SK-N-SH treated with all-trans-retinoic acid at 6 μM for 48 hours (cell line): ENCODE results near the gene ZBTB7C.

Source experiments
- ATAC-seq: fragments of 200-7000 bp; cut with Tn5 transposase; 3 replicates; pipeline ENCODE4 v1.9.1; 2020; ENCODE audit warnings: mild to moderate bottlenecking, moderate library complexity
- ARNTL ChIP-seq: fragments of 450-650 bp; formaldehyde crosslinking; IDR thresholded peaks from 2 replicates; pipeline ENCODE4 v1.5.0; 2020; ENCODE audit warnings: low read depth, mild to moderate bottlenecking, moderate library complexity, borderline replicate concordance
- BACH2 ChIP-seq: fragments of 250-450 bp; sonication (Bioruptor Pico); IDR thresholded peaks from 2 replicates; pipeline ENCODE4 v1.9.0; 2021; ENCODE audit warnings: mild to moderate bottlenecking, borderline replicate concordance
- CSDC2 ChIP-seq: fragments of 250-450 bp; sonication (Bioruptor Pico); IDR thresholded peaks from 2 replicates; pipeline ENCODE4 v1.5.0; 2020; ENCODE audit warnings: mild to moderate bottlenecking, moderate library complexity
- ESRRG ChIP-seq: fragments of 250-450 bp; sonication (Bioruptor Pico); IDR thresholded peaks from 2 replicates; pipeline ENCODE4 v1.6.1; 2021; ENCODE audit warnings: mild to moderate bottlenecking
- GLIS3 ChIP-seq: fragments of 250-450 bp; sonication (Bioruptor Pico); IDR thresholded peaks from 2 replicates; pipeline ENCODE4 v1.5.0; 2020; ENCODE audit warnings: mild to moderate bottlenecking, moderate library complexity
- ISL1 ChIP-seq: fragments of 250-450 bp; sonication (Bioruptor Pico); IDR thresholded peaks from 2 replicates; pipeline ENCODE4 v2.1.2; 2022; ENCODE audit warnings: mild to moderate bottlenecking, moderate library complexity
- OSR1 ChIP-seq: fragments of 250-450 bp; sonication (Bioruptor Pico); IDR thresholded peaks from 2 replicates; pipeline ENCODE4 v1.8.0; 2022; ENCODE audit warnings: moderate library complexity, mild to moderate bottlenecking, inconsistent platforms
- PPARA ChIP-seq: fragments of 250-450 bp; sonication (Bioruptor Pico); IDR thresholded peaks from 2 replicates; pipeline ENCODE4 v1.5.0; 2020; ENCODE audit warnings: mild to moderate bottlenecking, borderline replicate concordance
- RARB ChIP-seq: fragments of 250-450 bp; sonication (Bioruptor Pico); IDR thresholded peaks from 2 replicates; pipeline ENCODE4 v1.8.0; 2021; ENCODE audit warnings: mild to moderate bottlenecking, moderate library complexity
- SNAI2 ChIP-seq: fragments of 250-450 bp; sonication (Bioruptor Pico); IDR thresholded peaks from 2 replicates; pipeline ENCODE4 v1.5.0; 2020; ENCODE audit warnings: mild to moderate bottlenecking, moderate library complexity
- TCF4 ChIP-seq: fragments of 250-450 bp; sonication (Bioruptor Pico); IDR thresholded peaks from 2 replicates; pipeline ENCODE4 v1.8.0; 2021; ENCODE audit warnings: mild to moderate bottlenecking, moderate library complexity, borderline replicate concordance
- TOX ChIP-seq: fragments of 250-450 bp; sonication (Bioruptor Pico); IDR thresholded peaks from 2 replicates; pipeline ENCODE4 v1.8.0; 2021; ENCODE audit warnings: mild to moderate bottlenecking, moderate library complexity, borderline replicate concordance
- ZC3H10 ChIP-seq: fragments of 250-450 bp; sonication (Bioruptor Pico); IDR thresholded peaks from 2 replicates; pipeline ENCODE4 v1.5.1; 2021; ENCODE audit warnings: mild to moderate bottlenecking, moderate library complexity
- ZFP3 ChIP-seq: fragments of 250-450 bp; sonication (Bioruptor Pico); IDR thresholded peaks from 2 replicates; pipeline ENCODE4 v1.5.0; 2020; ENCODE audit warnings: mild to moderate bottlenecking, moderate library complexity
- ZFP30 ChIP-seq: fragments of 450-650 bp; formaldehyde crosslinking; IDR thresholded peaks from 2 replicates; pipeline ENCODE4 v1.5.0; 2022; ENCODE audit warnings: mild to moderate bottlenecking, moderate library complexity
- ZNF565 ChIP-seq: fragments of 450-650 bp; formaldehyde crosslinking; conservative IDR thresholded peaks from 2 replicates; pipeline ENCODE4 v1.5.0; 2020; ENCODE audit warnings: low read depth, mild to moderate bottlenecking, moderate library complexity
- ZNF70 ChIP-seq: fragments of 450-650 bp; formaldehyde crosslinking; IDR thresholded peaks from 2 replicates; pipeline ENCODE4 v1.5.0; 2020; ENCODE audit warnings: mild to moderate bottlenecking, moderate library complexity
- ZNF8 ChIP-seq: fragments of 450-650 bp; formaldehyde crosslinking; IDR thresholded peaks from 2 replicates; pipeline ENCODE4 v1.5.0; 2020; ENCODE audit warnings: mild to moderate bottlenecking, moderate library complexity
- TF ChIP-seq, protein P1 (sequence below): fragments of 250-450 bp; sonication (Bioruptor Pico); IDR thresholded peaks from 2 replicates; pipeline ENCODE4 v1.5.1; 2020; ENCODE audit warnings: low read depth, mild to moderate bottlenecking, moderate library complexity
- TF ChIP-seq, protein P2 (sequence below): fragments of 250-450 bp; sonication (Bioruptor Pico); IDR thresholded peaks from 2 replicates; pipeline ENCODE4 v1.8.0; 2020; ENCODE audit warnings: mild to moderate bottlenecking, moderate library complexity, borderline replicate concordance
- TF ChIP-seq, protein P3 (sequence below): fragments of 250-450 bp; sonication (Bioruptor Pico); IDR thresholded peaks from 2 replicates; pipeline ENCODE4 v1.8.0; 2021; ENCODE audit warnings: low read depth, mild to moderate bottlenecking, moderate library complexity, borderline replicate concordance
- TF ChIP-seq, protein P4 (sequence below): fragments of 250-450 bp; sonication (Bioruptor Pico); IDR thresholded peaks from 2 replicates; pipeline ENCODE4 v1.5.0; 2020; ENCODE audit warnings: mild to moderate bottlenecking, moderate library complexity
- TF ChIP-seq, protein P5 (sequence below): fragments of 250-450 bp; sonication (Bioruptor Pico); IDR thresholded peaks from 2 replicates; pipeline ENCODE4 v1.5.1; 2021; ENCODE audit warnings: mild to moderate bottlenecking, moderate library complexity

Gene ZBTB7C

DNA sequence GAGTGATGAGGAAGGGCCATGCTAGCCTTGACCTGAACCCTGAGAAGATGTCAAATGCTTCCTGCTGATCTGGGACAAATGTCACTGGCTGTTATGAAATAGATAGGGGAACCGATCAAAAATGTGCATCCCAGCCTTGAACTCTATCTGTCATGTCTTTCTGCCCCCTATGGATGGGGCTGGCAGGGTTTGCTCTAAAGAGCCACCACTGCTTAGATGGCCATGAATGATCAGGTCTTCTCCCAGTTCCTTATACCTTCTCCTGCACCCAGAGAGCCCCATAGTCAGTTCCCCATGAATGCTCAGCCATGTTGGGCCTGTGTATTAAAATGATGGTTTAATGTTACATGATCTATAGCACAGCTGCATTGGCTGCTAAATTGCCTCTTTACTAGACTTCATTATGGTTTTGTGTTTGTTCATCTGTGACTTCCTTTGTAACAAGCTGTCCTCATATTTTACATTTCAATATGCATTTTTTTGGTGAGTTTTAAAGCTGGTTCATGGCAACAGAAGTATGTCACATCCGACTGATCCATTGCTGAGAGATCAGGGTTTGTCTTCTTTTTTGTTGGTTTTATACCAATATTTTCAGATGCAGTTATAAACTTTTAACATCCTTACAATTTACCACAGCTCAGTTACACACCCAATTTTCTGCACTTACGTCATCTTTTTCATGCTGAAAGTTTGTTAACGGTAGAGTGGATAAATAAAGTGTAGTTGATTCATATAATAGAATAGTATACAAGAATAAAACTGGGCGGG lies 422.4 kb downstream of the ZBTB7C start:
- ATAC-seq, result no peak
- TF ChIP-seq, protein P1, sequence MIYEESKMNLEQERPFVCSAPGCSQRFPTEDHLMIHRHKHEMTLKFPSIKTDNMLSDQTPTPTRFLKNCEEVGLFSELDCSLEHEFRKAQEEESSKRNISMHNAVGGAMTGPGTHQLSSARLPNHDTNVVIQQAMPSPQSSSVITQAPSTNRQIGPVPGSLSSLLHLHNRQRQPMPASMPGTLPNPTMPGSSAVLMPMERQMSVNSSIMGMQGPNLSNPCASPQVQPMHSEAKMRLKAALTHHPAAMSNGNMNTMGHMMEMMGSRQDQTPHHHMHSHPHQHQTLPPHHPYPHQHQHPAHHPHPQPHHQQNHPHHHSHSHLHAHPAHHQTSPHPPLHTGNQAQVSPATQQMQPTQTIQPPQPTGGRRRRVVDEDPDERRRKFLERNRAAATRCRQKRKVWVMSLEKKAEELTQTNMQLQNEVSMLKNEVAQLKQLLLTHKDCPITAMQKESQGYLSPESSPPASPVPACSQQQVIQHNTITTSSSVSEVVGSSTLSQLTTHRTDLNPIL (CRISPR knock-in tag), result no peak
- TF ChIP-seq ZNF565 (CRISPR knock-in tag), result no peak
- TF ChIP-seq SNAI2 (CRISPR knock-in tag), result no peak
- TF ChIP-seq ZNF8 (CRISPR knock-in tag), result no peak
- TF ChIP-seq ARNTL (CRISPR knock-in tag), result no peak
- no peak for TF ChIP-seq ZFP30 (CRISPR knock-in tag)
- TF ChIP-seq ZFP3 (CRISPR knock-in tag), result no peak
- no peak for TF ChIP-seq OSR1 (CRISPR knock-in tag)
- TF ChIP-seq, protein P2, sequence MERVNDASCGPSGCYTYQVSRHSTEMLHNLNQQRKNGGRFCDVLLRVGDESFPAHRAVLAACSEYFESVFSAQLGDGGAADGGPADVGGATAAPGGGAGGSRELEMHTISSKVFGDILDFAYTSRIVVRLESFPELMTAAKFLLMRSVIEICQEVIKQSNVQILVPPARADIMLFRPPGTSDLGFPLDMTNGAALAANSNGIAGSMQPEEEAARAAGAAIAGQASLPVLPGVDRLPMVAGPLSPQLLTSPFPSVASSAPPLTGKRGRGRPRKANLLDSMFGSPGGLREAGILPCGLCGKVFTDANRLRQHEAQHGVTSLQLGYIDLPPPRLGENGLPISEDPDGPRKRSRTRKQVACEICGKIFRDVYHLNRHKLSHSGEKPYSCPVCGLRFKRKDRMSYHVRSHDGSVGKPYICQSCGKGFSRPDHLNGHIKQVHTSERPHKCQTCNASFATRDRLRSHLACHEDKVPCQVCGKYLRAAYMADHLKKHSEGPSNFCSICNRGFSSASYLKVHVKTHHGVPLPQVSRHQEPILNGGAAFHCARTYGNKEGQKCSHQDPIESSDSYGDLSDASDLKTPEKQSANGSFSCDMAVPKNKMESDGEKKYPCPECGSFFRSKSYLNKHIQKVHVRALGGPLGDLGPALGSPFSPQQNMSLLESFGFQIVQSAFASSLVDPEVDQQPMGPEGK (CRISPR knock-in tag), result no peak
- no peak for TF ChIP-seq ISL1 (CRISPR knock-in tag)
- TF ChIP-seq ESRRG (CRISPR knock-in tag), result no peak
- TF ChIP-seq, all 23 proteins: peak for 0

DNA sequence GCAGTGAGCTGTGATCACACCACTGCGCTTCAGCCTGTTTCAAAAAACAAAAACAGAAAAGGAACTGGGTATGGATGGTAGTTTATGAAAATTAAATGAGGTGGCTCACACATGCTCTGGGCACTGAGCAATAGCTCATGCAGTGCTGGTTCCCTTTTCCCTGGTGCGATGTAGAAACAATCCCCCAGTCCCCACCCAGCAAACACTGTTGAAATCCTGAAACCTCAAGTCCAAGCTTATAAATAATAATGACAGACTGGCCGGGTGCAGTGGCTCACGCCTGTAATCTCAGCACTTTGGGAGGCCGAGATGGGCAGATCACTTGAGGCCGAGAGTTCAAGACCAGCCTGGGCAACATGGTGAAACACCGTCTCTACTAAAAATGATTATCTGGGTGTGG lies 423.3 kb downstream of the ZBTB7C start:
- no peak for ATAC-seq
- no peak for TF ChIP-seq ZNF565 (CRISPR knock-in tag)
- TF ChIP-seq ZNF70 (CRISPR knock-in tag), result no peak
- no peak for TF ChIP-seq TOX (CRISPR knock-in tag)
- no peak for TF ChIP-seq BACH2 (CRISPR knock-in tag)
- TF ChIP-seq ZC3H10 (CRISPR knock-in tag), result no peak
- TF ChIP-seq ZNF8 (CRISPR knock-in tag), result no peak
- TF ChIP-seq ZFP3 (CRISPR knock-in tag), result no peak
- TF ChIP-seq, protein P3, sequence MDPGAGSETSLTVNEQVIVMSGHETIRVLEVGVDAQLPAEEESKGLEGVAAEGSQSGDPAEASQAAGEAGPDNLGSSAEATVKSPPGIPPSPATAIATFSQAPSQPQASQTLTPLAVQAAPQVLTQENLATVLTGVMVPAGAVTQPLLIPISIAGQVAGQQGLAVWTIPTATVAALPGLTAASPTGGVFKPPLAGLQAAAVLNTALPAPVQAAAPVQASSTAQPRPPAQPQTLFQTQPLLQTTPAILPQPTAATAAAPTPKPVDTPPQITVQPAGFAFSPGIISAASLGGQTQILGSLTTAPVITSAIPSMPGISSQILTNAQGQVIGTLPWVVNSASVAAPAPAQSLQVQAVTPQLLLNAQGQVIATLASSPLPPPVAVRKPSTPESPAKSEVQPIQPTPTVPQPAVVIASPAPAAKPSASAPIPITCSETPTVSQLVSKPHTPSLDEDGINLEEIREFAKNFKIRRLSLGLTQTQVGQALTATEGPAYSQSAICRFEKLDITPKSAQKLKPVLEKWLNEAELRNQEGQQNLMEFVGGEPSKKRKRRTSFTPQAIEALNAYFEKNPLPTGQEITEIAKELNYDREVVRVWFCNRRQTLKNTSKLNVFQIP, result no peak
- no peak for TF ChIP-seq OSR1 (CRISPR knock-in tag)
- TF ChIP-seq SNAI2 (CRISPR knock-in tag), result no peak
- TF ChIP-seq, protein P4, sequence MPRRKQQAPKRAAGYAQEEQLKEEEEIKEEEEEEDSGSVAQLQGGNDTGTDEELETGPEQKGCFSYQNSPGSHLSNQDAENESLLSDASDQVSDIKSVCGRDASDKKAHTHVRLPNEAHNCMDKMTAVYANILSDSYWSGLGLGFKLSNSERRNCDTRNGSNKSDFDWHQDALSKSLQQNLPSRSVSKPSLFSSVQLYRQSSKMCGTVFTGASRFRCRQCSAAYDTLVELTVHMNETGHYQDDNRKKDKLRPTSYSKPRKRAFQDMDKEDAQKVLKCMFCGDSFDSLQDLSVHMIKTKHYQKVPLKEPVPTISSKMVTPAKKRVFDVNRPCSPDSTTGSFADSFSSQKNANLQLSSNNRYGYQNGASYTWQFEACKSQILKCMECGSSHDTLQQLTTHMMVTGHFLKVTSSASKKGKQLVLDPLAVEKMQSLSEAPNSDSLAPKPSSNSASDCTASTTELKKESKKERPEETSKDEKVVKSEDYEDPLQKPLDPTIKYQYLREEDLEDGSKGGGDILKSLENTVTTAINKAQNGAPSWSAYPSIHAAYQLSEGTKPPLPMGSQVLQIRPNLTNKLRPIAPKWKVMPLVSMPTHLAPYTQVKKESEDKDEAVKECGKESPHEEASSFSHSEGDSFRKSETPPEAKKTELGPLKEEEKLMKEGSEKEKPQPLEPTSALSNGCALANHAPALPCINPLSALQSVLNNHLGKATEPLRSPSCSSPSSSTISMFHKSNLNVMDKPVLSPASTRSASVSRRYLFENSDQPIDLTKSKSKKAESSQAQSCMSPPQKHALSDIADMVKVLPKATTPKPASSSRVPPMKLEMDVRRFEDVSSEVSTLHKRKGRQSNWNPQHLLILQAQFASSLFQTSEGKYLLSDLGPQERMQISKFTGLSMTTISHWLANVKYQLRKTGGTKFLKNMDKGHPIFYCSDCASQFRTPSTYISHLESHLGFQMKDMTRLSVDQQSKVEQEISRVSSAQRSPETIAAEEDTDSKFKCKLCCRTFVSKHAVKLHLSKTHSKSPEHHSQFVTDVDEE (CRISPR knock-in tag), result no peak
- TF ChIP-seq TCF4, result no peak

DNA sequence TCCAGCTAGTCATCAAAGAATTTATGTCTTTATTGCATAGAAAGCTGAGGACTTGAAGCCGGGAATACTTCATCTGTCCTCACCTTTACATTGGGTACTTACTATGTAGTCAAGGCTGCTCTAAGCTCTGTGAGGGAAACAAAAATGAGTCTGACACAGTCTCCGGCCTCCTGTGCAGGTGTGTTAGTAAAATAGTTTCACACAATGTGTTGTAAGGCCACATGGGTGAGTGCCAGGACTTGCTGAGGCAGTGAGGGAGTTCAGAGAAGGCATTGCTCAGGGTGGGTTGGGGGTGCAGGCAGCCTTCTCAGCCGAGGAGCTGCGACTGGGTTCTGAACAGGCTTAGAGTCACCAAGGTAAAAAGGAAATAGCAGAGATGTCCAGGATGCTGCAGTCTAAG lies 424.2 kb downstream of the ZBTB7C start:
- TF ChIP-seq PPARA (CRISPR knock-in tag) (no peak), CSDC2 (CRISPR knock-in tag) (no peak), RARB (CRISPR knock-in tag) (no peak), ESRRG (CRISPR knock-in tag) (no peak), ZNF70 (CRISPR knock-in tag) (no peak), GLIS3 (CRISPR knock-in tag) (no peak), ZNF8 (CRISPR knock-in tag) (no peak)
- TF ChIP-seq, protein P5, sequence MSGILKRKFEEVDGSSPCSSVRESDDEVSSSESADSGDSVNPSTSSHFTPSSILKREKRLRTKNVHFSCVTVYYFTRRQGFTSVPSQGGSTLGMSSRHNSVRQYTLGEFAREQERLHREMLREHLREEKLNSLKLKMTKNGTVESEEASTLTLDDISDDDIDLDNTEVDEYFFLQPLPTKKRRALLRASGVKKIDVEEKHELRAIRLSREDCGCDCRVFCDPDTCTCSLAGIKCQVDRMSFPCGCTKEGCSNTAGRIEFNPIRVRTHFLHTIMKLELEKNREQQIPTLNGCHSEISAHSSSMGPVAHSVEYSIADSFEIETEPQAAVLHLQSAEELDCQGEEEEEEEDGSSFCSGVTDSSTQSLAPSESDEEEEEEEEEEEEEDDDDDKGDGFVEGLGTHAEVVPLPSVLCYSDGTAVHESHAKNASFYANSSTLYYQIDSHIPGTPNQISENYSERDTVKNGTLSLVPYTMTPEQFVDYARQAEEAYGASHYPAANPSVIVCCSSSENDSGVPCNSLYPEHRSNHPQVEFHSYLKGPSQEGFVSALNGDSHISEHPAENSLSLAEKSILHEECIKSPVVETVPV (CRISPR knock-in tag), result no peak
- TF ChIP-seq, protein P4 (CRISPR knock-in tag), result no peak
- TF ChIP-seq, protein P3, result no peak

More for the DNA sequence above, 424.2 kb downstream of the ZBTB7C start:
- ATAC-seq, result no peak
